Measurements from ENCODE around the gene TEAD3.

Gene TEAD3

GRCh38 chr6:35511562-35511941 lies 14.7 kb upstream of the TEAD3 start:
- no peak overlapping the region for H3K4me3 ChIP-seq (ENCODE audit: low read length)
- H3K27ac ChIP-seq (ENCODE audit: low read length) = no peak overlapping the region
- H2AFZ ChIP-seq (ENCODE audit: low read length) = no peak overlapping the region
- H3K9me2 ChIP-seq (replicated peaks; ENCODE audit: insufficient read depth, low read length) = no peaks in the 10 kb centered on the region
- no peak for TF ChIP-seq EZH2phosphoT487 (IDR thresholded peaks at IDR 0.05; ENCODE audit: low read length)
- TF ChIP-seq CTCF (IDR thresholded peaks at IDR 0.05; ENCODE audit: low read length) = no peak
- no peak for TF ChIP-seq EZH2 (optimal IDR thresholded peaks at IDR 0.05; ENCODE audit: low read depth, low read length)
- no peaks in the 10 kb centered on the region for H3K36me3 ChIP-seq (replicated peaks; ENCODE audit: insufficient read depth, low read length)
- H3K27me3 ChIP-seq (replicated peaks; ENCODE audit: insufficient read depth, low read length) = no peaks in the 10 kb centered on the region; the same call in 1 of the 2 replicates
- H3K4me1 ChIP-seq (ENCODE audit: low read length) = no peaks in the 10 kb centered on the region
- no peaks in the 10 kb centered on the region for H4K20me1 ChIP-seq (ENCODE audit: insufficient read depth, low read length)
- H3K9me3 ChIP-seq (replicated peaks; ENCODE audit: insufficient read depth, low read length) = no peaks in the 10 kb centered on the region
- H3K9ac ChIP-seq (ENCODE audit: low read length) = no peak overlapping the region
- no peak overlapping the region for H3K4me2 ChIP-seq (ENCODE audit: low read depth, low read length)
- no peaks in the 10 kb centered on the region for H3F3A ChIP-seq (ENCODE audit: insufficient read depth, low read length)
- no peaks in the 10 kb centered on the region for H3K79me2 ChIP-seq (ENCODE audit: low read length)
- no peak for DNase-seq

GRCh38 chr6:35510916-35511561 lies 14.2 kb upstream of the TEAD3 start:
- Histone ChIP-seq H3K9ac (ENCODE audit: low read length) (no peak overlapping the region), H2AFZ (ENCODE audit: low read length) (no peak overlapping the region), H3K79me2 (ENCODE audit: low read length) (no peaks in the 10 kb centered on the region), H3K4me1 (ENCODE audit: low read length) (no peaks in the 10 kb centered on the region), H3K27me3 (replicated peaks; ENCODE audit: insufficient read depth, low read length) (no peaks in the 10 kb centered on the region; the same call in 1 of the 2 replicates), H3K4me2 (ENCODE audit: low read depth, low read length) (no peak overlapping the region), H3K9me2 (replicated peaks; ENCODE audit: insufficient read depth, low read length) (no peaks in the 10 kb centered on the region), H3K36me3 (replicated peaks; ENCODE audit: insufficient read depth, low read length) (no peaks in the 10 kb centered on the region), H3K9me3 (replicated peaks; ENCODE audit: insufficient read depth, low read length) (no peaks in the 10 kb centered on the region), H4K20me1 (ENCODE audit: insufficient read depth, low read length) (no peaks in the 10 kb centered on the region), H3K27ac (ENCODE audit: low read length) (no peak overlapping the region), H3K4me3 (ENCODE audit: low read length) (no peak overlapping the region), H3F3A (ENCODE audit: insufficient read depth, low read length) (no peaks in the 10 kb centered on the region)
- no peak for TF ChIP-seq CTCF (IDR thresholded peaks at IDR 0.05; ENCODE audit: low read length)
- no peak for TF ChIP-seq EZH2phosphoT487 (IDR thresholded peaks at IDR 0.05; ENCODE audit: low read length)
- TF ChIP-seq EZH2 (optimal IDR thresholded peaks at IDR 0.05; ENCODE audit: low read depth, low read length) = no peak
- no peak for DNase-seq

GRCh38 chr6:35508542-35508941 lies 11.7 kb upstream of the TEAD3 start:
- Histone ChIP-seq H4K20me1 (ENCODE audit: insufficient read depth, low read length) (no peaks in the 10 kb centered on the region), H3K4me2 (ENCODE audit: low read depth, low read length) (no peak overlapping the region), H2AFZ (ENCODE audit: low read length) (no peak overlapping the region), H3K27ac (ENCODE audit: low read length) (no peak overlapping the region), H3K27me3 (replicated peaks; ENCODE audit: insufficient read depth, low read length) (no peaks in the 10 kb centered on the region; the same call in 1 of the 2 replicates), H3K4me3 (ENCODE audit: low read length) (no peak overlapping the region), H3F3A (ENCODE audit: insufficient read depth, low read length) (no peaks in the 10 kb centered on the region), H3K36me3 (replicated peaks; ENCODE audit: insufficient read depth, low read length) (no peaks in the 10 kb centered on the region), H3K9me2 (replicated peaks; ENCODE audit: insufficient read depth, low read length) (no peaks in the 10 kb centered on the region), H3K79me2 (ENCODE audit: low read length) (no peaks in the 10 kb centered on the region), H3K9ac (ENCODE audit: low read length) (no peak overlapping the region), H3K9me3 (replicated peaks; ENCODE audit: insufficient read depth, low read length) (no peaks in the 10 kb centered on the region), H3K4me1 (ENCODE audit: low read length) (no peaks in the 10 kb centered on the region)
- TF ChIP-seq EZH2 (optimal IDR thresholded peaks at IDR 0.05; ENCODE audit: low read depth, low read length) (no peak), EZH2phosphoT487 (IDR thresholded peaks at IDR 0.05; ENCODE audit: low read length) (no peak), CTCF (IDR thresholded peaks at IDR 0.05; ENCODE audit: low read length) (no peak)
- DNase-seq = no peak

Data from MM.1S (cell line).